Trophoblast cell (in vitro differentiated cells and primary cell): ENCODE measurements around the gene U2AF2.

Experiments
- DNase-seq, 2 donors: peaks; one replicate each; pipeline ENCODE4 v3.0.0-alpha.2; 2016
- H2AFZ ChIP-seq: 2 replicates; pipeline ENCODE4 v1.6.1; 2013; ENCODE audit warnings: low read length, moderate library complexity, mild to moderate bottlenecking; ENCODE audit not compliant: insufficient read depth, poor library complexity
- H2AK5ac ChIP-seq: 2 replicates; pipeline ENCODE4 v1.6.1; 2013; ENCODE audit warnings: mild to moderate bottlenecking, low read length
- H2BK120ac ChIP-seq: 2 replicates; pipeline ENCODE4 v1.6.1; 2013; ENCODE audit warnings: low read length, mild to moderate bottlenecking, moderate library complexity; ENCODE audit not compliant: insufficient read depth, poor library complexity
- H2BK12ac ChIP-seq: 2 replicates; pipeline ENCODE4 v1.6.1; 2013; ENCODE audit warnings: mild to moderate bottlenecking, low read length, moderate library complexity
- H2BK5ac ChIP-seq: 2 replicates; pipeline ENCODE4 v1.6.1; 2013; ENCODE audit warnings: low read length, low read depth, moderate library complexity, mild to moderate bottlenecking; ENCODE audit not compliant: poor library complexity
- H3K14ac ChIP-seq: 2 replicates; pipeline ENCODE4 v1.6.1; 2013; ENCODE audit warnings: mild to moderate bottlenecking, low read length
- H3K18ac ChIP-seq: 2 replicates; pipeline ENCODE4 v1.6.1; 2013; ENCODE audit warnings: mild to moderate bottlenecking, low read length
- H3K23ac ChIP-seq: 2 replicates; pipeline ENCODE4 v1.6.1; 2013; ENCODE audit warnings: low read length
- H3K27ac ChIP-seq: 2 replicates; pipeline ENCODE4 v1.5.1; 2013; ENCODE audit warnings: low read depth, mild to moderate bottlenecking, inconsistent platforms, low read length, moderate library complexity
- H3K27me3 ChIP-seq: 2 replicates; pipeline ENCODE4 v1.6.1; 2013; ENCODE audit warnings: inconsistent platforms, mild to moderate bottlenecking, low read length, moderate library complexity; ENCODE audit not compliant: insufficient read depth
- H3K36me3 ChIP-seq, 2 experiments: 1 replicate in 1 of 2; 2 replicates in 1 of 2; pipeline ENCODE4 v1.6.1; 2013; ENCODE audit warnings: low read length in 2 of 2, mild to moderate bottlenecking in 2 of 2, moderate library complexity in 1 of 2; ENCODE audit not compliant: insufficient read depth in 2 of 2, control insufficient read depth in 1 of 2
- H3K4ac ChIP-seq: 2 replicates; pipeline ENCODE4 v1.6.1; 2013; ENCODE audit warnings: low read depth, mild to moderate bottlenecking, low read length, moderate library complexity
- H3K4me1 ChIP-seq, 2 experiments: 1 replicate in 1 of 2; 2 replicates in 1 of 2; pipeline ENCODE4 v1.6.1; 2013; ENCODE audit warnings: low read length in 2 of 2, mild to moderate bottlenecking in 2 of 2, moderate library complexity in 1 of 2; ENCODE audit not compliant: insufficient read depth in 2 of 2, control insufficient read depth in 1 of 2
- H3K4me2 ChIP-seq: 2 replicates; pipeline ENCODE4 v1.6.1; 2013; ENCODE audit warnings: inconsistent platforms, mild to moderate bottlenecking, low read length, moderate library complexity
- H3K4me3 ChIP-seq: 2 replicates; pipeline ENCODE4 v1.5.1; 2013; ENCODE audit warnings: mild to moderate bottlenecking, low read depth, low read length, inconsistent platforms
- H3K79me1 ChIP-seq: one replicate; pipeline ENCODE4 v1.6.1; 2013; ENCODE audit warnings: low read length
- H3K79me2 ChIP-seq: 2 replicates; pipeline ENCODE4 v1.6.1; 2013; ENCODE audit warnings: low read length, mild to moderate bottlenecking; ENCODE audit not compliant: control insufficient read depth, insufficient read depth, poor library complexity
- H3K9ac ChIP-seq: 2 replicates; pipeline ENCODE4 v1.6.1; 2013; ENCODE audit warnings: mild to moderate bottlenecking, low read length
- H3K9me3 ChIP-seq: 2 replicates; pipeline ENCODE4 v1.6.1; 2013; ENCODE audit warnings: low read depth, mild to moderate bottlenecking, control low read depth, inconsistent platforms, low read length; ENCODE audit not compliant: insufficient read depth
- H4K12ac ChIP-seq: 2 replicates; pipeline ENCODE4 v1.6.1; 2013; ENCODE audit warnings: low read depth, mild to moderate bottlenecking, low read length, moderate library complexity
- H4K8ac ChIP-seq: 2 replicates; pipeline ENCODE4 v1.6.1; 2013; ENCODE audit warnings: low read depth, mild to moderate bottlenecking, low read length, moderate library complexity
- H4K91ac ChIP-seq: one replicate; pipeline ENCODE4 v1.6.1; 2013; ENCODE audit warnings: low read depth, mild to moderate bottlenecking, low read length, moderate library complexity
- WGBS: extraction: QIAGEN DNeasy Blood & Tissue Kit; methylation state at CpG from one replicate; pipeline ENCODE4 v1.1.7; 2013; ENCODE audit warnings: missing lambda C conversion rate; ENCODE audit not compliant: insufficient read length, insufficient coverage; ENCODE audit errors: extremely low coverage; 5-methylcytosine and 5-hydroxymethylcytosine counted together

U2AF2 gene

GRCh38 chr19:55620410-55621204 lies 34.2 kb upstream of the U2AF2 start:
- H3K23ac ChIP-seq: no peak overlapping the region
- H3K27ac ChIP-seq: no peak overlapping the region
- peaks cover 3% of the 10 kb centered on the region in 2 experiments for H3K4me1 ChIP-seq
- H3K18ac ChIP-seq: no peak overlapping the region
- H4K8ac ChIP-seq: no peak overlapping the region
- H3K14ac ChIP-seq: no peak overlapping the region
- no peak overlapping the region for H2BK120ac ChIP-seq
- H3K79me2 ChIP-seq: peaks cover 5% of the 10 kb centered on the region
- H3K27me3 ChIP-seq: no peaks in the 10 kb centered on the region
- no peak overlapping the region for H2AK5ac ChIP-seq
- no peak overlapping the region for H2BK5ac ChIP-seq
- H3K4ac ChIP-seq: no peak overlapping the region
- no peak overlapping the region for H3K4me3 ChIP-seq
- no peak overlapping the region for H3K4me2 ChIP-seq
- H3K9ac ChIP-seq: no peak overlapping the region
- DNase-seq: no peak
- H3K36me3 ChIP-seq: peaks cover 29 to 35% of the 10 kb centered on the region in 2 experiments
- H3K9me3 ChIP-seq: peaks cover 11% of the 10 kb centered on the region
- no CpG with 5 or more reads among the region's 12 CpGs for WGBS
- H3K79me1 ChIP-seq: peaks cover 5% of the 10 kb centered on the region
- H2AFZ ChIP-seq: no peak overlapping the region
- no peak overlapping the region for H4K12ac ChIP-seq
- no peak overlapping the region for H4K91ac ChIP-seq
- no peak overlapping the region for H2BK12ac ChIP-seq

- no CpG with 5 or more reads among the region's 9 CpGs for WGBS
Observed at GRCh38 chr19:55621205-55621672, 33.6 kb upstream of the U2AF2 start.

GRCh38 chr19:55621673-55622231 lies 33.1 kb upstream of the U2AF2 start:
- no peak overlapping the region for H3K27ac ChIP-seq
- H4K8ac ChIP-seq: no peak overlapping the region
- no peak overlapping the region for H4K91ac ChIP-seq
- H3K14ac ChIP-seq: no peak overlapping the region
- WGBS: no CpG with 5 or more reads among the region's 55 CpGs
- no peak for DNase-seq
- H3K4ac ChIP-seq: no peak overlapping the region
- peaks cover 18 to 24% of the 10 kb centered on the region in 2 experiments for H3K36me3 ChIP-seq
- no peak overlapping the region for H2AK5ac ChIP-seq
- no peak overlapping the region for H2BK5ac ChIP-seq
- no peak overlapping the region for H3K9ac ChIP-seq
- no peak overlapping the region for H3K4me2 ChIP-seq
- H2BK12ac ChIP-seq: no peak overlapping the region
- no peaks in the 10 kb centered on the region for H3K27me3 ChIP-seq
- H3K79me1 ChIP-seq: peaks cover 5% of the 10 kb centered on the region
- peaks cover 5% of the 10 kb centered on the region for H3K79me2 ChIP-seq
- H3K23ac ChIP-seq: no peak overlapping the region
- no peak overlapping the region for H4K12ac ChIP-seq
- peaks cover 3% of the 10 kb centered on the region in 2 experiments for H3K4me1 ChIP-seq
- no peak overlapping the region for H2AFZ ChIP-seq
- no peak overlapping the region for H3K4me3 ChIP-seq
- H2BK120ac ChIP-seq: no peak overlapping the region
- peaks cover 8% of the 10 kb centered on the region for H3K9me3 ChIP-seq
- H3K18ac ChIP-seq: no peak overlapping the region

More at GRCh38 chr19:55621205-55621672, 33.6 kb upstream of the U2AF2 start:
- no peak overlapping the region for H3K14ac ChIP-seq
- no peak overlapping the region for H3K4me3 ChIP-seq
- peaks cover 3% of the 10 kb centered on the region in 2 experiments for H3K4me1 ChIP-seq
- H4K12ac ChIP-seq: no peak overlapping the region
- H3K9ac ChIP-seq: no peak overlapping the region
- H3K27ac ChIP-seq: no peak overlapping the region
- H4K8ac ChIP-seq: no peak overlapping the region
- peaks cover 5% of the 10 kb centered on the region for H3K79me2 ChIP-seq
- no peaks in the 10 kb centered on the region for H3K27me3 ChIP-seq
- peaks cover 9% of the 10 kb centered on the region for H3K9me3 ChIP-seq
- no peak overlapping the region for H4K91ac ChIP-seq
- no peak overlapping the region for H2BK5ac ChIP-seq
- H2BK120ac ChIP-seq: no peak overlapping the region
- no peak overlapping the region for H3K4ac ChIP-seq
- DNase-seq: no peak
- no peak overlapping the region for H3K18ac ChIP-seq
- no peak overlapping the region for H2AK5ac ChIP-seq
- H2AFZ ChIP-seq: no peak overlapping the region
- H3K23ac ChIP-seq: no peak overlapping the region
- peaks cover 5% of the 10 kb centered on the region for H3K79me1 ChIP-seq
- no peak overlapping the region for H3K4me2 ChIP-seq
- no peak overlapping the region for H2BK12ac ChIP-seq
- H3K36me3 ChIP-seq: peaks cover 23 to 29% of the 10 kb centered on the region in 2 experiments

- Histone ChIP-seq H3K14ac (no peak overlapping the region), H3K27me3 (no peaks in the 10 kb centered on the region), H2AK5ac (no peak overlapping the region), H3K27ac (no peak overlapping the region), H2BK120ac (no peak overlapping the region), H3K36me3 (peaks cover 12 to 19% of the 10 kb centered on the region in 2 experiments), H3K4ac (no peak overlapping the region), H3K79me1 (peaks cover 5% of the 10 kb centered on the region), H4K12ac (no peak overlapping the region), H3K9me3 (peaks cover 7% of the 10 kb centered on the region), H3K4me1 (peaks cover 3% of the 10 kb centered on the region in 2 experiments), H3K79me2 (peaks cover 5% of the 10 kb centered on the region), H2BK12ac (no peak overlapping the region), H2BK5ac (no peak overlapping the region), H3K4me2 (no peak overlapping the region), H4K91ac (no peak overlapping the region), H4K8ac (no peak overlapping the region), H3K23ac (no peak overlapping the region), H3K18ac (no peak overlapping the region), H3K4me3 (no peak overlapping the region), H3K9ac (no peak overlapping the region), H2AFZ (no peak overlapping the region)
- WGBS: no CpG with 5 or more reads among the region's 40 CpGs
- DNase-seq: no peak
Observed at GRCh38 chr19:55622242-55622969, 32.4 kb upstream of the U2AF2 start.
